ENCODE data around the gene GABRD.

DNA sequence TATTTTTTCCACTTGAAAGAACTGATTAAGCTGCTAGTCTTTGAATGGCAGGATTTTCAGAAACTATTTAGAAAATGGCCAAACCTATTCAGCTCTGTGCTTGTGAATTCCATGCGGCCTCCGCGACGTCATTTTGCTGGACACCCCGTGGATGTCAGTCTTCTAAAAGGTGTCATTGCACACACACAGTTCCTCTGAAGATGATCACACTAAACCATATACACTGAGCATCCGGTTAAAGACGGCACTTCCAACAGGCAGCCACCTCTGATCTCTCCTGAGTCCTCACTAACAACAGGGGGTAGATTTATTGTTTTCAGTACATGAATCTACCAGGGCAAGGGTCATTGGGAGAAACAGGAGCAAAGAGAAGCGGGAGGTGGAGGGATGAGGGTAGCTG is 24.6 kb upstream of the GABRD start:
- TF ChIP-seq, protein P1, sequence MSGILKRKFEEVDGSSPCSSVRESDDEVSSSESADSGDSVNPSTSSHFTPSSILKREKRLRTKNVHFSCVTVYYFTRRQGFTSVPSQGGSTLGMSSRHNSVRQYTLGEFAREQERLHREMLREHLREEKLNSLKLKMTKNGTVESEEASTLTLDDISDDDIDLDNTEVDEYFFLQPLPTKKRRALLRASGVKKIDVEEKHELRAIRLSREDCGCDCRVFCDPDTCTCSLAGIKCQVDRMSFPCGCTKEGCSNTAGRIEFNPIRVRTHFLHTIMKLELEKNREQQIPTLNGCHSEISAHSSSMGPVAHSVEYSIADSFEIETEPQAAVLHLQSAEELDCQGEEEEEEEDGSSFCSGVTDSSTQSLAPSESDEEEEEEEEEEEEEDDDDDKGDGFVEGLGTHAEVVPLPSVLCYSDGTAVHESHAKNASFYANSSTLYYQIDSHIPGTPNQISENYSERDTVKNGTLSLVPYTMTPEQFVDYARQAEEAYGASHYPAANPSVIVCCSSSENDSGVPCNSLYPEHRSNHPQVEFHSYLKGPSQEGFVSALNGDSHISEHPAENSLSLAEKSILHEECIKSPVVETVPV (CRISPR knock-in tag; IDR thresholded peaks at IDR 0.05): no peak
- TF ChIP-seq ZFP30 (CRISPR knock-in tag; IDR thresholded peaks at IDR 0.05) (no peak), ISL1 (CRISPR knock-in tag; IDR thresholded peaks at IDR 0.05) (no peak), PPARA (CRISPR knock-in tag; IDR thresholded peaks at IDR 0.05; ENCODE audit: borderline replicate concordance) (no peak), ZNF8 (CRISPR knock-in tag; IDR thresholded peaks at IDR 0.05) (no peak), ZFP3 (CRISPR knock-in tag; IDR thresholded peaks at IDR 0.05) (no peak)
- TF ChIP-seq, protein P2, sequence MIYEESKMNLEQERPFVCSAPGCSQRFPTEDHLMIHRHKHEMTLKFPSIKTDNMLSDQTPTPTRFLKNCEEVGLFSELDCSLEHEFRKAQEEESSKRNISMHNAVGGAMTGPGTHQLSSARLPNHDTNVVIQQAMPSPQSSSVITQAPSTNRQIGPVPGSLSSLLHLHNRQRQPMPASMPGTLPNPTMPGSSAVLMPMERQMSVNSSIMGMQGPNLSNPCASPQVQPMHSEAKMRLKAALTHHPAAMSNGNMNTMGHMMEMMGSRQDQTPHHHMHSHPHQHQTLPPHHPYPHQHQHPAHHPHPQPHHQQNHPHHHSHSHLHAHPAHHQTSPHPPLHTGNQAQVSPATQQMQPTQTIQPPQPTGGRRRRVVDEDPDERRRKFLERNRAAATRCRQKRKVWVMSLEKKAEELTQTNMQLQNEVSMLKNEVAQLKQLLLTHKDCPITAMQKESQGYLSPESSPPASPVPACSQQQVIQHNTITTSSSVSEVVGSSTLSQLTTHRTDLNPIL (CRISPR knock-in tag; IDR thresholded peaks at IDR 0.05; ENCODE audit: low read depth): no peak
